ENCODE data around the gene NAGPA. TPM values are rescaled to one million over a fixed set of nuclear protein-coding genes. Genes with fewer than 3 reads are reported as not detected.
A peak's percentile ranks its signal among the peaks of the same experiment; 100 is the strongest.

The NAGPA gene
- total and polyA plus RNA-seq, 2 of the 13 experiments (the other 11 are each of a cell fraction or from before 2014, with no cell fraction given) = 27.1 to 60.3 TPM

DNA sequence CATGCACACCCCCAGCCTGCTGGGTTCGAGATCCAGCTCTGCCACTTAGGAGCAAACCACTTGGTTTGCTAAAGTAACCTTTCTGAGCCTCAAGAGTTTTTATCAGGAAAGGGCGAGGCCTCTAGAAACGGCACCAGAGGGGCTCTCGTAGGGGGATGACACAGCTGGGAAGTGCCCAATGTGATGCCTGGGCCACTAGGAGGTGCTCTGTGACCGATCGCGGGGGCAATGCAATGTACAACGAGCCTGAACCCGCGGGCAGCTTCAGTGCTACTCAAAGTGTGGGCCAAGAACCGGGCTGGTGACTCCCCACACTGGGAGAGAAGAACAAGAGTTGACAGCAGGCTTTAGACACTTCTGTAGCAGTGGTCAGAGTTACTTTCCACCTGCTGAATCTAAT is 22.6 kb upstream of the NAGPA start (continued):
- TF ChIP-seq ZFP36 (IDR thresholded peaks at IDR 0.05; ENCODE audit: borderline replicate concordance, low read depth, low read length, partially characterized antibody) (no peak), ZNF263 (CRISPR knock-in tag; IDR thresholded peaks at IDR 0.05) (0 out of 2 replicates have a peak, but pooled peaks have one; percentile 50), ZNF746 (CRISPR knock-in tag; IDR thresholded peaks at IDR 0.05) (no peak), ZFY (CRISPR knock-in tag; IDR thresholded peaks at IDR 0.05) (0 out of 2 replicates have a peak, but pooled peaks have one; percentile 32), YEATS4 (CRISPR knock-in tag; IDR thresholded peaks at IDR 0.05; ENCODE audit: borderline replicate concordance) (0 out of 2 replicates have a peak, but pooled peaks have one; percentile 27), ZSCAN12 (CRISPR knock-in tag; IDR thresholded peaks at IDR 0.05) (no peak), ZNF333 (CRISPR knock-in tag; IDR thresholded peaks at IDR 0.05; ENCODE audit: borderline replicate concordance) (no peak), TEAD3 (CRISPR knock-in tag; optimal IDR thresholded peaks at IDR 0.05; ENCODE audit: borderline replicate concordance) (peak; percentile 34), ZFP90 (CRISPR knock-in tag; IDR thresholded peaks at IDR 0.05; ENCODE audit: borderline replicate concordance) (0 out of 2 replicates have a peak, but pooled peaks have one; percentile 41), NFRKB (IDR thresholded peaks at IDR 0.05) (no peak), THRA (CRISPR knock-in tag; IDR thresholded peaks at IDR 0.05; ENCODE audit: borderline replicate concordance) (peak; percentile 20; the same call in 1 of the 2 replicates), HMG20B (CRISPR knock-in tag; conservative IDR thresholded peaks at IDR 0.05) (no peak), CHCHD3 (CRISPR knock-in tag; IDR thresholded peaks at IDR 0.05) (no peak), ZMAT3 (CRISPR knock-in tag; conservative IDR thresholded peaks at IDR 0.05) (no peak), ZNF280D (CRISPR knock-in tag; IDR thresholded peaks at IDR 0.05) (no peak), KDM2A (CRISPR knock-in tag; IDR thresholded peaks at IDR 0.05; ENCODE audit: borderline replicate concordance, low read depth) (peak; percentile 64; the same call in 1 of the 2 replicates)
- TF ChIP-seq, protein P1, sequence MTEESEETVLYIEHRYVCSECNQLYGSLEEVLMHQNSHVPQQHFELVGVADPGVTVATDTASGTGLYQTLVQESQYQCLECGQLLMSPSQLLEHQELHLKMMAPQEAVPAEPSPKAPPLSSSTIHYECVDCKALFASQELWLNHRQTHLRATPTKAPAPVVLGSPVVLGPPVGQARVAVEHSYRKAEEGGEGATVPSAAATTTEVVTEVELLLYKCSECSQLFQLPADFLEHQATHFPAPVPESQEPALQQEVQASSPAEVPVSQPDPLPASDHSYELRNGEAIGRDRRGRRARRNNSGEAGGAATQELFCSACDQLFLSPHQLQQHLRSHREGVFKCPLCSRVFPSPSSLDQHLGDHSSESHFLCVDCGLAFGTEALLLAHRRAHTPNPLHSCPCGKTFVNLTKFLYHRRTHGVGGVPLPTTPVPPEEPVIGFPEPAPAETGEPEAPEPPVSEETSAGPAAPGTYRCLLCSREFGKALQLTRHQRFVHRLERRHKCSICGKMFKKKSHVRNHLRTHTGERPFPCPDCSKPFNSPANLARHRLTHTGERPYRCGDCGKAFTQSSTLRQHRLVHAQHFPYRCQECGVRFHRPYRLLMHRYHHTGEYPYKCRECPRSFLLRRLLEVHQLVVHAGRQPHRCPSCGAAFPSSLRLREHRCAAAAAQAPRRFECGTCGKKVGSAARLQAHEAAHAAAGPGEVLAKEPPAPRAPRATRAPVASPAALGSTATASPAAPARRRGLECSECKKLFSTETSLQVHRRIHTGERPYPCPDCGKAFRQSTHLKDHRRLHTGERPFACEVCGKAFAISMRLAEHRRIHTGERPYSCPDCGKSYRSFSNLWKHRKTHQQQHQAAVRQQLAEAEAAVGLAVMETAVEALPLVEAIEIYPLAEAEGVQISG (CRISPR knock-in tag; IDR thresholded peaks at IDR 0.05) = peak; percentile 51; the same call in 1 of the 2 replicates
- TF ChIP-seq, protein P2, sequence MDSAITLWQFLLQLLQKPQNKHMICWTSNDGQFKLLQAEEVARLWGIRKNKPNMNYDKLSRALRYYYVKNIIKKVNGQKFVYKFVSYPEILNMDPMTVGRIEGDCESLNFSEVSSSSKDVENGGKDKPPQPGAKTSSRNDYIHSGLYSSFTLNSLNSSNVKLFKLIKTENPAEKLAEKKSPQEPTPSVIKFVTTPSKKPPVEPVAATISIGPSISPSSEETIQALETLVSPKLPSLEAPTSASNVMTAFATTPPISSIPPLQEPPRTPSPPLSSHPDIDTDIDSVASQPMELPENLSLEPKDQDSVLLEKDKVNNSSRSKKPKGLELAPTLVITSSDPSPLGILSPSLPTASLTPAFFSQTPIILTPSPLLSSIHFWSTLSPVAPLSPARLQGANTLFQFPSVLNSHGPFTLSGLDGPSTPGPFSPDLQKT (CRISPR knock-in tag; IDR thresholded peaks at IDR 0.05; ENCODE audit: borderline replicate concordance) = no peak
- TF ChIP-seq, protein P3, sequence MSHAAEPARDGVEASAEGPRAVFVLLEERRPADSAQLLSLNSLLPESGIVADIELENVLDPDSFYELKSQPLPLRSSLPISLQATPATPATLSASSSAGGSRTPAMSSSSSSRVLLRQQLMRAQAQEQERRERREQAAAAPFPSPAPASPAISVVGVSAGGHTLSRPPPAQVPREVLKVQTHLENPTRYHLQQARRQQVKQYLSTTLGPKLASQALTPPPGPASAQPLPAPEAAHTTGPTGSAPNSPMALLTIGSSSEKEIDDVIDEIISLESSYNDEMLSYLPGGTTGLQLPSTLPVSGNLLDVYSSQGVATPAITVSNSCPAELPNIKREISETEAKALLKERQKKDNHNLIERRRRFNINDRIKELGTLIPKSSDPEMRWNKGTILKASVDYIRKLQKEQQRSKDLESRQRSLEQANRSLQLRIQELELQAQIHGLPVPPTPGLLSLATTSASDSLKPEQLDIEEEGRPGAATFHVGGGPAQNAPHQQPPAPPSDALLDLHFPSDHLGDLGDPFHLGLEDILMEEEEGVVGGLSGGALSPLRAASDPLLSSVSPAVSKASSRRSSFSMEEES (CRISPR knock-in tag; IDR thresholded peaks at IDR 0.05) = no peak

All from HepG2 (cell line).